Measurements from ENCODE around the gene GREB1. TPM values are rescaled to one million over a fixed set of nuclear protein-coding genes. Genes with fewer than 3 reads are reported as not detected.

GREB1 gene
- total RNA-seq, 1 experiment from 2014 or later, result 0.37 TPM

DNA sequence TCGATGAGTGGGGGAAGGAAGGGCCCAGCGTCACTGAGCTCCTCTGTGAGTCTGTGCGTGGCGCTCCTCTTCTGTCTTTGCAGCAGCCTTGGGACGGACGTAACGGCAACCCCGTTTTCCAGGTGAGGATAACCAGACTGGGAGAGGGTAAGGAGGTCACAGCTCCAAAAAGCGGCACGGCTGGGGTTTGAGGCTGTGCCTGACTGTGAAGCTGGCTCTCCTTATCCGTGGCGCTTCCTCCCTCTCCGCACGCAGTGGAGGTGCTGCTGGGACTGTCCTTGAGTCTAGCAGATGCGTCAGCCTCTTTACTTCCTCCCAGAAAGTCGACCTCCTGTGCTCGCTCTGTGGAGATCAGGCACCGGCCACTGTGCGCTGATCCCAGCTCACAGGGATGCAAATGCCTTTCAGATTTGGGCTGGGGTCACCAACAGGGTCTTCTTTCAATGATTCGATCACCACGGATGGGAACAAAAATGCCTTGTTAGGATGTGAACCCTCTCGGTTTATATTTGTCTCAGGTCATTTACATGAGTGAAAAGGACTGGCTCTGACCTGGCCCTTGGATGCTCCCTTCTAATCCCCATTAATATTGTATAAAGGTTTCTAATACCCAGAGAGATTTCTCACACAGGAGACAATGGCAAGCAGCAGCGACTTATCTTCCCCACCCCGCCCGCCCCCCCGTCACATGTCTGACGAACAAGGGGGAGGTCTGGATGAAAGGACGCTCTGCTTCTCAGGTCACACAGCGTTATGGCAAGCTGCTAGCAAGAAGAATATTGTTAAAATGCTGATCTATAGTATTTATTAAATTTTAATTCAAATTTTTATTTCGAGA lies 37.8 kb upstream of the GREB1 start:
- no peak overlapping the region for H3K27ac ChIP-seq
- no peak overlapping the region for H3K4me3 ChIP-seq
- peaks cover 6% of the 10 kb centered on the region; the same call in 1 of the 2 replicates for H3K4me1 ChIP-seq (replicated peaks; ENCODE audit: insufficient read depth)
- no peaks in the 10 kb centered on the region for H3K9me2 ChIP-seq (ENCODE audit: insufficient read depth)
- H2AFZ ChIP-seq, result no peak overlapping the region
- H3F3A ChIP-seq (ENCODE audit: insufficient read depth, low read depth), result 0 out of 2 replicates have a peak, but pooled peaks cover 2% of the 10 kb centered on the region
- CTCF ChIA-PET, result no interaction called here
- peaks cover 51% of the 10 kb centered on the region; the same call in 1 of the 2 replicates for H3K27me3 ChIP-seq (ENCODE audit: insufficient read depth, low read depth)
- POLR2A ChIA-PET (ENCODE audit: unreplicated experiment), result no interaction called here
- no peak for DNase-seq
- no peaks in the 10 kb centered on the region for H3K36me3 ChIP-seq (ENCODE audit: low read depth)
- no TSS peak for BruUV-seq (replicated peaks)
- H3K9me3 ChIP-seq (ENCODE audit: insufficient read depth, low read depth), result no peaks in the 10 kb centered on the region; the same call in 1 of the 2 replicates
- intact Hi-C loops (cut with micrococcal nuclease; ENCODE audit: unreplicated experiment), result no loop called here
- no peaks in the 10 kb centered on the region for H4K20me1 ChIP-seq (ENCODE audit: insufficient read depth)
- no peak for TF ChIP-seq CTCF (conservative IDR thresholded peaks at IDR 0.05)
- no peak for TF ChIP-seq EZH2 (IDR thresholded peaks at IDR 0.05; ENCODE audit: low read depth)
- no peak overlapping the region for H3K4me2 ChIP-seq
- H3K79me2 ChIP-seq (ENCODE audit: low read depth), result no peaks in the 10 kb centered on the region

DNA sequence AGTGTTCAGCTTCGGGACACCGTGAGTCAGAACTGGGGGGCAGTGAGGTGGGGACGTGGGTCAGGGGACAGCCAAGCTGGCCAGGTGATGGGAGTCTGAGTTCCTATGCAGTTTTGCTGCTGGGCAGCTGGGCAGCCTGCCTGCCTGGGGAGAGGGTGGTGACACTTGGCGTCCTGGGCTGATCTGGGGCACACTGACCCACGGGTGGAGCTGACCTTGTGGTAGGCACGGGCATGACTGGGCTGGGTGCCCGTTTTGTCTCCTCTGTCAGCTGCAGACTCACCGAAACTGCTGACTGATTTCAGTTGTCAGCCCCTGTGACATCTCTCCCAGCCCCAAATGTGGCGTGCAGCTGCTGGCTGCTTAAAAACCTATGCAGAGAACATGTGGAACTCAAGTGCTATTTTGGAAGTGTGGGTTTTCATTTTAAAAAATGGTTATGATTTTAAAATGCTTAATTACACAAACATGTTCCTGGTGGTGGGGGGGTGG lies 35.3 kb upstream of the GREB1 start:
- Histone ChIP-seq H3K27ac (no peak overlapping the region), H3K27me3 (ENCODE audit: insufficient read depth, low read depth) (peaks cover 26% of the 10 kb centered on the region; the same call in 1 of the 2 replicates), H3F3A (ENCODE audit: insufficient read depth, low read depth) (0 out of 2 replicates have a peak, but pooled peaks cover 5% of the 10 kb centered on the region), H2AFZ (no peak overlapping the region), H3K79me2 (ENCODE audit: low read depth) (no peaks in the 10 kb centered on the region), H3K9me3 (ENCODE audit: insufficient read depth, low read depth) (no peaks in the 10 kb centered on the region; the same call in 1 of the 2 replicates), H4K20me1 (ENCODE audit: insufficient read depth) (no peaks in the 10 kb centered on the region), H3K4me1 (replicated peaks; ENCODE audit: insufficient read depth) (peaks cover 6% of the 10 kb centered on the region), H3K9me2 (ENCODE audit: insufficient read depth) (no peaks in the 10 kb centered on the region), H3K36me3 (ENCODE audit: low read depth) (no peaks in the 10 kb centered on the region), H3K4me3 (no peak overlapping the region), H3K4me2 (0 out of 2 replicates have a peak overlapping the region, but pooled peaks have one; percentile 9)
- intact Hi-C loops (cut with micrococcal nuclease; ENCODE audit: unreplicated experiment), result no loop called here
- peak; percentile 38 to 40 for DNase-seq
- CTCF ChIA-PET, result interaction anchor here (1.1 kb wide), 1 partner anchor 366 kb away, joined by 5 read pairs; a partner anchor contains a TSS
- no peak for TF ChIP-seq CTCF (conservative IDR thresholded peaks at IDR 0.05)
- no peak for TF ChIP-seq EZH2 (IDR thresholded peaks at IDR 0.05; ENCODE audit: low read depth)
- POLR2A ChIA-PET (ENCODE audit: unreplicated experiment), result no interaction called here
- BruUV-seq (replicated peaks), result no TSS peak

DNA sequence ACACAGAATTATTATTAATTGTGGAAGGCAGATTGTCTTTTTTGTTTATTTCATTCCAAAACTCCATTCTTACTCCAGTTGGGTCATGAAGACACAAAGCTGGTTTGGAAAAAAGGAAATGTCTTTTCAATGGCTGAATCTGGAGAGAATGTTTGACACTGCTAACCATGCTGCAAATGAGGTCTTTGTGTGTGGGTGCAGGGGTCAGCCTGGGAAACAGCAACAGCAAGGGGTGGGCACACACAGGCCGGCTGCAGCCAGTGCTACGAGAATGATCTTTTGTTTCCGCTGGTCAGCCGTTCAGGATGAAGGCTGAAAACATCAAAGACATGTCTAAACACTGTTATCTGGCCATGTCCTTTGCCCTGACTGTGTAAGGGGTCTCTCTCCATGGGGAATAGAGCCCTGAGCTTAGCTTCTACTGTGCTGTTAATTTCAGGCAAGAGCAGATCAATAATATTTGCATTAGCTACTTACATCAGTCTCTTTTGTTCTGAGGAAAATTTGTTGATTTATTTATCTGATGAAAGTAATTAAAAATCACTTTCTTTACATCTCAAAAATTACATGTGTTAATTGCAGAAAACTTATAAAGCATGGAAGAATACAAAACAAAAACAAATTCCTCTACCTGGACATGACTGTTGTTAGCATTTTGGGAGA lies 34.6 kb upstream of the GREB1 start:
- Histone ChIP-seq H3K9me2 (ENCODE audit: insufficient read depth) (no peaks in the 10 kb centered on the region), H3K36me3 (ENCODE audit: low read depth) (no peaks in the 10 kb centered on the region), H2AFZ (no peak overlapping the region), H3K27me3 (ENCODE audit: insufficient read depth, low read depth) (peaks cover 20% of the 10 kb centered on the region; the same call in 1 of the 2 replicates), H3K4me2 (no peak overlapping the region), H3K27ac (no peak overlapping the region), H3K79me2 (ENCODE audit: low read depth) (no peaks in the 10 kb centered on the region), H3F3A (ENCODE audit: insufficient read depth, low read depth) (0 out of 2 replicates have a peak, but pooled peaks cover 5% of the 10 kb centered on the region), H3K4me3 (no peak overlapping the region), H3K4me1 (replicated peaks; ENCODE audit: insufficient read depth) (peaks cover 6% of the 10 kb centered on the region), H3K9me3 (ENCODE audit: insufficient read depth, low read depth) (no peaks in the 10 kb centered on the region; the same call in 1 of the 2 replicates), H4K20me1 (ENCODE audit: insufficient read depth) (no peaks in the 10 kb centered on the region)
- ChIA-PET POLR2A (ENCODE audit: unreplicated experiment) (no interaction called here), CTCF (interaction anchor here (1.1 kb wide), 1 partner anchor 366 kb away, joined by 5 read pairs; a partner anchor contains a TSS)
- TF ChIP-seq CTCF (conservative IDR thresholded peaks at IDR 0.05) (no peak), EZH2 (IDR thresholded peaks at IDR 0.05; ENCODE audit: low read depth) (no peak)
- intact Hi-C loops (cut with micrococcal nuclease; ENCODE audit: unreplicated experiment), result no loop called here
- DNase-seq, result no peak
- BruUV-seq (replicated peaks), result no TSS peak
